DOHH2 (cell line): ENCODE results near the gene CDH4.

Source experiments
- H3F3A ChIP-seq: fragments of 200-600 bp; sonication (generic), shearing (Covaris generic); 2 replicates; pipeline ENCODE4 v1.6.0; 2016; ENCODE audit warnings: antibody characterized with exemption, mild to moderate bottlenecking; ENCODE audit not compliant: control insufficient read depth, insufficient read depth
- H3K27ac ChIP-seq: fragments of 200-600 bp; sonication (generic); 2 replicates; pipeline ENCODE4 v1.5.1; 2014; ENCODE audit warnings: low read depth, mild to moderate bottlenecking, low read length, moderate library complexity
- H3K27me3 ChIP-seq: fragments of 200-600 bp; sonication (generic); 2 replicates; pipeline ENCODE4 v1.6.1; 2014; ENCODE audit warnings: mild to moderate bottlenecking, low read length, mixed read lengths; ENCODE audit not compliant: control insufficient read depth
- H3K36me3 ChIP-seq: fragments of 200-600 bp; sonication (generic); 2 replicates; pipeline ENCODE4 v1.6.1; 2014; ENCODE audit warnings: mild to moderate bottlenecking, low read length, moderate library complexity, mixed read lengths; ENCODE audit not compliant: control insufficient read depth
- H3K4me1 ChIP-seq: fragments of 200-600 bp; sonication (generic); 2 replicates; pipeline ENCODE4 v1.6.1; 2014; ENCODE audit warnings: mild to moderate bottlenecking, low read length, mixed read lengths; ENCODE audit not compliant: control insufficient read depth
- H3K4me2 ChIP-seq: fragments of 200-600 bp; sonication (generic); 2 replicates; pipeline ENCODE4 v1.6.0; 2014; ENCODE audit warnings: mild to moderate bottlenecking, low read length, moderate library complexity
- H3K4me3 ChIP-seq: fragments of 200-600 bp; sonication (generic); 2 replicates; pipeline ENCODE4 v1.5.1; 2014; ENCODE audit warnings: mild to moderate bottlenecking, low read length, mixed read lengths
- H3K79me2 ChIP-seq: fragments of 200-600 bp; sonication (generic); 2 replicates; pipeline ENCODE4 v1.6.1; 2014; ENCODE audit warnings: mild to moderate bottlenecking, low read length, mixed read lengths; ENCODE audit not compliant: control insufficient read depth
- H3K9me2 ChIP-seq: fragments of 200-600 bp; sonication (generic); replicated peaks from 2 replicates; pipeline ENCODE4 v1.6.1; 2014; ENCODE audit warnings: mild to moderate bottlenecking, low read length, mixed read lengths; ENCODE audit not compliant: control insufficient read depth
- H3K9me3 ChIP-seq: fragments of 200-600 bp; sonication (generic); 2 replicates; pipeline ENCODE4 v1.6.1; 2014; ENCODE audit warnings: antibody characterized with exemption, low read length, mixed read lengths; ENCODE audit not compliant: control insufficient read depth, insufficient read depth
- H4K20me1 ChIP-seq: fragments of 200-600 bp; sonication (generic); 2 replicates; pipeline ENCODE4 v1.6.0; 2014; ENCODE audit warnings: low read depth, mild to moderate bottlenecking, antibody characterized with exemption, low read length, moderate library complexity; ENCODE audit not compliant: control insufficient read depth, insufficient read depth
- EZH2phosphoT487 ChIP-seq: fragments of 200-600 bp; sonication (generic); IDR thresholded peaks from 2 replicates; pipeline ENCODE4 v1.6.1; 2017; ENCODE audit warnings: borderline replicate concordance, mild to moderate bottlenecking, antibody characterized with exemption, low read length, moderate library complexity, mixed read lengths
- TF ChIP-seq, protein P1 (sequence below): fragments of 200-600 bp; sonication (generic); IDR thresholded peaks from one replicate; pipeline ENCODE4 v1.5.1; 2014; ENCODE audit warnings: antibody characterized with exemption, mild to moderate bottlenecking, low read depth, low read length; ENCODE audit not compliant: poor library complexity, severe bottlenecking

CDH4 gene

DNA sequence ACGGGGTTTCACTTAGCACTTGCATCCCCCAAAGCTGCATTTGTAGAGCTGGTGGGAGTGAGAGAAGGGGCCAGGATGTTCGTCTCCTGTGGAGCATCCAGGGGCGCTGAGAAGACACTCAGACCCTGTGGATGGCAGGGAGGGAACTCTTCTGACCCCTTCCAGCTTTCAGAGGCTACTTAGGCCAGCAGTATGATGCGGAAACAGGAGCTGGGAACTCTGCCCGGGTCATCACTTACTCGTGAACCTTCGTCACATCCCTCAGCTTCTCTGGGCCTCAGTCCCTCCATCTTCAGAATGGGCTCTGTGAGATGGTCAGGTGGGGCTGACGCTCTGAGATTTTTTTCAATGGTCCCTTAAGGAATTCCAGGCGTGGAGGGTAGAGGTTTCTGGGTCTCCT, 585.1 kb downstream of the CDH4 start:
- H3K4me1 ChIP-seq: no peaks in the 10 kb centered on the region
- H3K9me3 ChIP-seq: no peaks in the 10 kb centered on the region
- no peak for TF ChIP-seq EZH2phosphoT487
- TF ChIP-seq, protein P1, sequence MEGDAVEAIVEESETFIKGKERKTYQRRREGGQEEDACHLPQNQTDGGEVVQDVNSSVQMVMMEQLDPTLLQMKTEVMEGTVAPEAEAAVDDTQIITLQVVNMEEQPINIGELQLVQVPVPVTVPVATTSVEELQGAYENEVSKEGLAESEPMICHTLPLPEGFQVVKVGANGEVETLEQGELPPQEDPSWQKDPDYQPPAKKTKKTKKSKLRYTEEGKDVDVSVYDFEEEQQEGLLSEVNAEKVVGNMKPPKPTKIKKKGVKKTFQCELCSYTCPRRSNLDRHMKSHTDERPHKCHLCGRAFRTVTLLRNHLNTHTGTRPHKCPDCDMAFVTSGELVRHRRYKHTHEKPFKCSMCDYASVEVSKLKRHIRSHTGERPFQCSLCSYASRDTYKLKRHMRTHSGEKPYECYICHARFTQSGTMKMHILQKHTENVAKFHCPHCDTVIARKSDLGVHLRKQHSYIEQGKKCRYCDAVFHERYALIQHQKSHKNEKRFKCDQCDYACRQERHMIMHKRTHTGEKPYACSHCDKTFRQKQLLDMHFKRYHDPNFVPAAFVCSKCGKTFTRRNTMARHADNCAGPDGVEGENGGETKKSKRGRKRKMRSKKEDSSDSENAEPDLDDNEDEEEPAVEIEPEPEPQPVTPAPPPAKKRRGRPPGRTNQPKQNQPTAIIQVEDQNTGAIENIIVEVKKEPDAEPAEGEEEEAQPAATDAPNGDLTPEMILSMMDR: no peak
- no peaks in the 10 kb centered on the region for H3K79me2 ChIP-seq
- no peaks in the 10 kb centered on the region for H4K20me1 ChIP-seq
- no peak overlapping the region for H3K27ac ChIP-seq
- no peaks in the 10 kb centered on the region for H3F3A ChIP-seq
- H3K4me3 ChIP-seq: no peak overlapping the region
- H3K4me2 ChIP-seq: no peak overlapping the region
- no peaks in the 10 kb centered on the region for H3K9me2 ChIP-seq
- no peaks in the 10 kb centered on the region for H3K27me3 ChIP-seq
- no peaks in the 10 kb centered on the region for H3K36me3 ChIP-seq

DNA sequence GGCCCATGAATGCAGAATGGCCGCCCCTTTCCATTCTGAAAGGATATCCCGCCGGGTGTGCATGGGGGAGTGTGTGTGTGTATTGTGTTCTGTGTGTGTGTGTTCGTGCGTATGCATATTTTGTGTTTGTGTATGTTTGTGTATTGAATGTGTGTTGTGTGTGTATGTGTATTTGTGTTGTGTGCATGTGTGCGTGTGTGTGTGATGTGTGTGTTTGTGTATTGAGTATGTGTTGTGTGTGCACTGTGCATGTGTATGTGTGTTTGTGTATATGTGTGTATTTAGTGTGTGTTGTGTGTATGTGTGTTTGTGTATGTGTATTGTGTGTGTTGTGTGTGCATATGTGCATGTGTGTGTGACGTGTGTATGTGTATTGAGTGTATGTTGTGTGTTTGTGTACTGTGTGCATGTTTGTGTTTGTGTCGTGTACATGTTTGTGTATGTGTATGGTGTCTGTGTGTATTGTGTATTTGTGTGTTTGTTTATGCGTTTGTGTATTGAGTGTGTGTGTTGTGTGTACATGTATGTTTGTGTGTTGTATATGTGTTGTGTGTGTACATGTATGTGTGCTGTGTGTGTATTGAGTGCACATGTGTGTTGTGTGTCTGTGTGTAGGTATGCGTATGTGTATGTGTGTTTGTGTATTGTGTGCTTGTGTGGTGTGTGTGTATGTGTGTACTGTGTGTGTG, 587.3 kb downstream of the CDH4 start:
- Histone ChIP-seq H3K9me2 (no peaks in the 10 kb centered on the region), H3K4me2 (no peak overlapping the region), H3K27ac (no peak overlapping the region), H3F3A (no peaks in the 10 kb centered on the region), H3K9me3 (no peaks in the 10 kb centered on the region), H3K79me2 (no peaks in the 10 kb centered on the region), H3K4me1 (no peaks in the 10 kb centered on the region), H3K36me3 (no peaks in the 10 kb centered on the region), H4K20me1 (no peaks in the 10 kb centered on the region), H3K4me3 (no peak overlapping the region), H3K27me3 (no peaks in the 10 kb centered on the region)
- no peak for TF ChIP-seq EZH2phosphoT487
- TF ChIP-seq, protein P1: no peak

DNA sequence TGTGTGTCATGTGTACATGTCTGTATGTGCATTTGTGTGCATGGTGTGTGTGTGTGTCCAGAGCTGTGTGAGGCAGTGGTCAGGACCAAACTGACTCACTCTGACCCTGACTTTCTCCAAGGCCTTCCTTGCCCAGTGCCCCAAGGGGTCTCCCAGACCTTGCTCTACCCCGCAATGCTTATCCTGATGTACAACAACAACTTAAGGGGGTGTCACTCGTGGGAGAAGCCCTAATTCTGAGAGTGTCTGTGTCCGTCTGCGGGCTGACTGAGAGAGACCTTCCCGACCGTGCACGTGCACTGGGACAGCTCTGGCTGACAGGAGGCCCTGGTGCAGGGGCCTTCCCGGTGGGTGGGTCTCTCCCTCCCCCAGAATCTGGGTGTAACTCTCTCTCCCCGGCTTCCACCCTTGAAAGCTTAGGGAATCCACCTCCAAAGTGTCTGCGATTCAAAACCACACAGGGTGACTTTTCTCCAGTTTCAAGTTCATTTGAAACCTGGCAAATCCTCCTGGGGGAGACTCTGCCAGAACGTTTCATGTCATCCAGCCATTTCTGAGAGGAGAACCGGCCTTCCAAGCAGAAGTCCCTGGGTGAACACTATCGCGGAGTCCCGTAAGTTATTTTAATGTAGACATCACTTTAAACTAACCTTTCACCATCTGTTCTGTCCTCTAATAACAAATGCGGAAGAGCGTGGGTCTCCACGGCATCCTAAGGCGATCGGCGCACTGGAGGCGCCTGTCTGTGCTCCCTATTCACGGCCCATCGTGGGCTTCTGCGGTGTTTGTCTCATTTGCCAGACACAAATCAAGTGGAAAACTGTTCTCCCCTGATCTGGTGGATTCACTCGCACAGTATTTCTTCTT, 588.1 kb downstream of the CDH4 start:
- Histone ChIP-seq H3K27me3 (no peaks in the 10 kb centered on the region), H3K36me3 (no peaks in the 10 kb centered on the region), H4K20me1 (no peaks in the 10 kb centered on the region), H3F3A (no peaks in the 10 kb centered on the region), H3K9me3 (no peaks in the 10 kb centered on the region), H3K4me3 (no peak overlapping the region), H3K27ac (no peak overlapping the region), H3K4me2 (no peak overlapping the region), H3K79me2 (no peaks in the 10 kb centered on the region), H3K4me1 (no peaks in the 10 kb centered on the region), H3K9me2 (no peaks in the 10 kb centered on the region)
- TF ChIP-seq EZH2phosphoT487: no peak
- TF ChIP-seq, protein P1: no peak
